RPMI7951 (cell line): Measurements from ENCODE around the gene PDGFC. TPM values are rescaled to one million over a fixed set of nuclear protein-coding genes. Genes with fewer than 3 reads are reported as not detected.
"Not testable (repeated sequence)": the region's sequence is repeated elsewhere in the genome, so short reads cannot be mapped to it uniquely, and the experiment has no call there.

Source experiments
- DNase-seq: peaks from one replicate; pipeline ENCODE4 v3.0.0-alpha.2; 2012; ENCODE audit warnings: low read depth
- total RNA-seq: library from RNA; depleted of rRNA; stranded (reverse); fragments of >200 nt; shearing (Covaris generic); gene quantifications from 2 replicates; pipeline ENCODE4 v1.2.3, GENCODE V29; 2014

The PDGFC gene
- total RNA-seq, 1 experiment from 2014 or later = 58.9 TPM

DNA sequence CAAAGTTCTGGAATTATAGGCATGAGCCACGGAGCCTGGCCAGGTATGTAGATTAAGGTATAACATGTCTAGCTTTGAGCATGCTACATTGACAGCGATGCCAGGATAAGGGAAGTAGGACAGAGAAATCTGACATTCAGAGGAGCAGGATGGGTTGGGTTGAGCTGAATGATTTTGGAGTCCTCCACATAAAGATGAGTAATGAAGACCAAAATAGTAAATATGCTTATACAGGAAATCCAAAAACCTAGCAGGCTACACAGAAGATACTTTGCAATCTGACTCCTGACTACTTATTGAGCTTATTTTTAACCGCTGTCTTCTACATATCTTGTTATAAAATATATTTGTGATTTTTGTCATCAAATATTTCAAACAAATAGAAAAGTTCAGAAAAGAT is 69.7 kb downstream of the PDGFC start:
- peak; percentile 15 for DNase-seq

DNA sequence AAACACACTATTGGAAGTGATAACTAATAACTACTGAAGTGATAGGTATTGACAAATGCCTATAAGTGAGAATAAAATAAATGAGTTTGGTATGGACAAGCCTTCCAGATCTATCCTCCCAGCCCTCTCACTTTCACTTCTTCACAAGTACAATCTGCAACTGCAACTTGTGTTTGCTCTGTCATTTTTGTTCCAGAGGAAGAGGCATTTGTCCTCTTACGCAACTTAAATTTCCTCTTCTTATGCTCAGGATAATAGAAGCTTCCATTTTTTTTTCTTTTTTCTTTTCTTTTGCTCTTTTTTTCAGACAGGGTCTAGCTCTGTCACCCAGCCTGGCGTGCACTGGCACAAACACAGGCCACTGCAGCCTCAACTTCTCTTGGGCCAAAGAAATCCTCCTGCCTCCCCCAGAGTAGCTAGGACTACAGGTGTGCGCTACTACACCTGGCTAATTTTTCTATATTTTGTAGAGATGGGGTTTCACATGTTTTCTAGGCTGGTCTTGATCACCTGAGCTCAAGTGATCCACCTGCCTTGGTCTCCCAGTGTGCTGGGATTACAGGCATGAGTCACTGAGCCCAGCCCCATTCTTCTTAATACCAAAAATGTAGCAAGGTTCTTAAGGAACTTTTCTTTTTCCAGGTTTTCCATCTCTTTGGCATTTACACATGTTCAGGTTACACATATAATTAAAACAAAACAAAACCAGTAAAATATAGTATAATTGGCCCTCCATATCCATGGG is 73.1 kb downstream of the PDGFC start:
- DNase-seq = no peak

DNA sequence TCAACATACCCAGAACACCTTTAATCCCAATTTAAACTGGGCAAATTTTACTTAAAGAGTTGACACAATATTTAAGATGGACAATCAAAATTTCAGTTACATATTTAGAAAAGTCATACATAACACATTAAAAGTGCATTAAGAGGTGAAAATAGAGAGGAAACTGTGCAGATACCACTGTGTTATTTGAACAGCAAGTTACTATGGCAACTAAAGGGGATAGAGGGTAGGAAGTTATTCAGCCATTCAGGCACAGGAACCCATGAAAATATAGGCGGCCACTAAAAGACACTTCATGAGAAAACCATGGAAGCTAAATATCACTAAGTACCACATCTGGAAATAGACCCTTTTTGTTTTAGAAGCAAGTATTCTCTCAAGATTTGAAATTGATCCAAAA is 75.1 kb downstream of the PDGFC start:
- DNase-seq = peak; percentile 9

DNA sequence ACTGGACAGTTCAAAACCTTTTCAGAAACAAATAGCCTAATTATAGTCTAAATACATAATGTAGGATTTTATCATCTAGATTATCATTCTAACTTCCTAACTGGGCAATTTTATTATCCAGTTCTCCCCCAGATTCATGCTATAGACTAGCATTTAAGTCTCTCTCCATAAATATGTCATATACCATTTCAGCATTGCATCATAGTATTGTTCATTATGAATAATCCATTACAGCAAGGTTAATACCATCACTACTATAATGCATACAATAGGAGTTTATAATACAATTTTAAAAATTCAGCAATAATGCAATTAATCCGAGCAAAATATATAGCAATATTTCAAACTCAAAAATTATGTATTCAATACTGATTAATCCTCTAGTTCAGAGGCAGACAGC is 77.4 kb downstream of the PDGFC start:
- no peak for DNase-seq

DNA sequence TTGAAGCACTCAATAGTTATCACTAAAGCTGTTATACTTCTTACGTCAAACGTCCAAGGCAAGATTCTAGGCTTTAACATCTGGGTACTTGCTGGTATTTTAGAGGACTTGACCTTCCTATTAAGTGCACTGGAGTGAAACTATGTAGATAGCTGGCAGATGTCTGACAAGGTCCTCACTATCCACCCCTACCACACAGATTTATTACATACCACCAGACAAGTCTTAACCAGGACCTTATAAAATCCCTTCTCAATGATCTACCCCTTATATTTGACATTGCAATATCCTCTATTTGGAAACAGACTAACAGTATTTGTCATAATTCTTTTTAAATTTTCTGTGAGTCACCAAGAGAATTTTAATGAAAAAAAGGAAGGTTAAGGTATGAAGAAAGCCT is 78.8 kb downstream of the PDGFC start:
- DNase-seq = no peak

DNA sequence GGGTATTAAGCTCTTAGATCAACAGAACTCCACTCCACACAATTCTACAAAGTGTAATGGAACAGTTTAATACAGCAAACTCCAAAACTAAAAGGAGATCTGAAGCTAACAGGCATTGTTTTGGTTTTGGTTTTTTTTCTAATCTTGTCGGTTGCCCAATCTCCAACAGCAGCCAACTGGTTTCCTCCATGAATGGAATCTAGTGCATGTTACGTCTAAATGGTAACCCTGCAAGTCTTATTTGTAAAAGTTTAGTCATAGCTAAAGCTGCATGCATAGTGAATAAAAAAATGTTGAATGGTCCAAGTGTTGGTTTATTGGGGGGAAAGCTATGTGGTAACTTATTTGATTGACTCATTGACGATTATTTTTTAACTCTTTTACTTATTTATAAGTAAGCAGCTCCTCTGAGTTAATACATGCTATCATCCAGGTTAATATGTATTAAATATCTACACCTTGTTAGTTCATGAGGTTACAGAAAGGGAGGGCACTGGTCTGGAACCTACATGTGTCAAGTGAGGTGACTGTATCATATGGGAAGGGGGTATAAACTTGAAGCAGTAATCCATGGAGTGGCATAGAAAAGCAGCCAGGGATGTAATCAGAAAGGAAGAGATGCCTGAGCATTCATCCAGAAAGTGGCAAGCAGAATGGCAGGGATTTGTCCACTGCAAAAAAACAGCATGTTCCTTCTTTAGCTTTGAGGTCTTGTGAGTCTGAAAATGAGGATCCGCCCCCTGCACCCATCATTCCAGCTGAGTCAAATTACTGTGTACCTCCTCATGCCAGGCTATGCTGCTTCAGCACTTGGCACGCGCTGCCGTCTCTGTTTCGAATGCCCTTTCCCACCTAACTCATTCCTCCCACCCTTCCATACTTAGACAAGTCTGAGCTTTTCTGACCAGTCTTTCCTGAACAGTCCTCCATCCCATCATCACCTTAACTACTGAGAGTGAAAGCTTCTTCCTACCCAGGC is 81.7 kb downstream of the PDGFC start:
- peak; percentile 59 for DNase-seq

DNA sequence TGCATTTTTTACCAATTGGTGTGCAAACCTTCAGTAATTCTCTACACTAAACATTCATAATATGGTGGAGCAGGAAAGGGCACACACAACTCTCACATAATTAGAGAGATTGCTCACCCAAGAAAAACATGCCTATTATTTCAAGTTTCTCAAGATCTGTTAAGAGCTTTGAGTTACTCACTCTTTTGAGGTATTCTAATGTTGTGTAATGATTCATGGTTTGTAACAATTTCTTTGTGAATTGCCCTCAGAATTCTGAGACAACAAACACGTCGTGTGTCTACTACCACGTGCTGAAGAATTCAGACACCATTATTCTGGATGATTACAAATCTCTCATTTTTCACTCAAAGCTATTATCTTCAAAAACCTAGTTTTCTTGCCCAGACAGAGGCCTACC is 82.8 kb downstream of the PDGFC start:
- peak; percentile 66 for DNase-seq

DNA sequence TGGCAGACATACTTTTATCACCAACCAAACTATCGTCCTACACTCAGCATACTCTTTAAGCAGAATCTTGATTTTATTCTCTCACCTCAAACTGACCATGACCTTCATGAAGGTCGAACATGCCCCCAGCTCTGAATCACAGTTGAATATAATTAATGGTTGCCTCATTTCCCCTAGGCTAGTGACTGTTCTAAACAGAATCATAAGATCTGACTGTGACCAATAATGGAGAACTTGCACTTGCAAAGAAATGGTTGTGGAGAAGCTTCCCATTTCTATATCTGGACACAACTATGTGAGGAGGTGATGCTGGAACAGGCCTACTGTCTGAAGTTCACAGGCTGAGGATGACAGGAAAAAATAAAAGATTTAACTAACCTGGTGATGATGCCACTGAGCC is 85.1 kb downstream of the PDGFC start:
- DNase-seq = peak; percentile 16

DNA sequence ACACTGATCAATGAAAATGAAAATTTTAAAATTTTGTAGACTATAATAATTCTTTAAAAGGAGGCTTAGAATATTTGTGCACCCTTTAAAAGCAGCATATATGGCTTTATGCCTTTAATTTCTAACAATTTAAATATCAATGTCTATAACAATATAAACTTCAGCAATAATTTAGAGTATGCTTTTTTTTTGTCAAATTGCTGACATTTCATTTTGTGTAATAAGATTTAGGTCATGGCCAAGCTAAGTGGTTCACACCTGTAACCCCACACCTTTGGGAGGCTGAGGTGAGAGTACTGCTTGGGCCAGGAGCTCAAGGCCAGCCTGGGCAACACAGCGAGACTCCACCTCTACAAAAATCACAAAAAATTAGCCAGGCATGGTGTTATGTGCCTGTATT is 86.2 kb downstream of the PDGFC start:
- no peak for DNase-seq

DNA sequence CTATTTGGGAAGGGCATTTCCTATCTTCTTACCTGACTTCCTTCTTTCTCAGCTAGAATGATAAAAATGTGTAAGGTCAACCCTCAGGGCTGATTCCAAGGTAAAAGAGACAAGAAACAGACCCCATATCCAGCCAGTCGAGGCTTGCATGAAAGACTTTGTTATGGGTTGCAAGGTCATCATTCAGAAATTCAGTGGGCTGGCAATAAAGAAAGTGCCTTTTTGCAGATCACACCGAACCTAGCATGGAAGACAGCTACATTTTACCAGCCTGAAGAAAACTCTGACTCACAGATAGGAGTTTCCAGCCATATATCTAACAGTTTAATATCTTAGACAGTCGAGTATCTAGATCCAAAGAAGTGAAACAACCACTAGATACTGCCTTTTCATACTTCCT is 87.4 kb downstream of the PDGFC start:
- peak; percentile 28 for DNase-seq

DNA sequence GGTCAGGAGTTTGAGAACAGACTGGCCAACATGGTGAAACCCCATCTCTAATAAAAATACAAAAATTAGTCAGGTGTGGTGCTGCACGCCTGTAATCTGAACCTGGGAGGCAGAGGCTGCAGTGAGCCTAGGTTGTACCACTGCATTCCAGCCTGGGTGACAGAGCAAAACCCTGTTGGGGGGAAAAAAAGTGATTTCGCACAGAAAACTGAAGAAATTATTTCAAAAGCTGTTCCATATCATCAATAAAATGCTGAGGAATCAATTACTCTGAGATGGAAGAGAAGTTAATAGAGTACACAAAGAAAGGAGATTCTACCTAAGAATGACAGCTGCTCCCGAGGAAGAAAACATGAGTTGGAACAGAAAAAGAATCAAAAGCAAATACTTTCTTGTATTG is 95.9 kb downstream of the PDGFC start:
- DNase-seq = no peak

DNA sequence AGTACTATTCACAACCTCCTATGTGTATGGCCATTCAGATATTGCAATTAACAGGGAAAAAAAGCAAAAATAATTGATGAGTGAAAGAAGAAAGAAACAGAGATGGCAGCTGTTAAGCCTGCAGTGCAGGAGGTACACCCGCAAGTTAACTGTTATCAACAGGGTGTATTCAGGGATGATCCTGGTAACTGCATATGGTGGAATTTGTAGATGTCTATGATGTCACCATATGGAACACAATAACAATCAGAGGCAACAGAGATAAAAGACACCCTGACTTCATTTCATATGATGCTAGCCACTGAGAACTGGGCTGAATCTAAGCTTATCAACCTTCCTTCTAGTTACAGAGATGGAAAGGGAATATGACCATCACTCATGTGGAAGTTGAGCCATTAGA is 96.5 kb downstream of the PDGFC start:
- DNase-seq = no peak

DNA sequence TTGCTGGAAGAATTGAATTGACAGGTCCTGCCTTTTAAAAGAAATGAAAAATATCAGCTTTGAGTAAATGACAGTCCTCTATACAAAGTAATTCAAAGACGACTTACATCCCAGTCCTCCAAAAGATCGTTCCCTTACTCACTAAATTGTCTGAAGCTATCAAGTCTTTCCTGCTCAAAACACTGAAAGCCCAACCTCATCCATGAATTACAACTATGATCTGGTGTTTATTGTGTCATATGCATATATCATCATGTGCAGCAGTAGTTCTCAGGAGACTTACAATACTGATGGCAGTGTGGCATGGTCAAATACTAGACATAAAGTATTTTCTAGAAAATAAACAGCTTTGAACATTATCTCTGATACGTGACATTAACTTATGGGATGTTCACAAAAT is 97.8 kb downstream of the PDGFC start:
- no peak for DNase-seq

DNA sequence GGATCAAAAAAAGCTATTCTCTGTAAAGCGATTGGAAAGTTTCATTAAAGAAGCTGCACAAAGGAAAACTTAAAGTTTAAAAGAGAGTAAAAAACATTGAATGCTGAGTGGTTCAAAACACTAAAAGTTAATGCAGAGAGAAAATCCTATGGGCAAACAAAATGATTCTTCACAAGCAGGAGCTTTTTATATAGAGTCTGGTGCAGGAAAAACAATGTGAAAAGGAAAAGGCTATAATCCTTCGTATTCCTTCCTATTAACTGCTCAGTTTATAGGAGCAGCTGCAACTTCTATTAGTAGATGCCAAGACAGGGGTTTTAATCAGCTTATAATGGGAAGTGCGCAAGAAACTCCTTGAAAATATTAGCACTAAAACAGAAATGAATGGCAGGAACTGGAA is 100.7 kb downstream of the PDGFC start:
- no peak for DNase-seq

DNA sequence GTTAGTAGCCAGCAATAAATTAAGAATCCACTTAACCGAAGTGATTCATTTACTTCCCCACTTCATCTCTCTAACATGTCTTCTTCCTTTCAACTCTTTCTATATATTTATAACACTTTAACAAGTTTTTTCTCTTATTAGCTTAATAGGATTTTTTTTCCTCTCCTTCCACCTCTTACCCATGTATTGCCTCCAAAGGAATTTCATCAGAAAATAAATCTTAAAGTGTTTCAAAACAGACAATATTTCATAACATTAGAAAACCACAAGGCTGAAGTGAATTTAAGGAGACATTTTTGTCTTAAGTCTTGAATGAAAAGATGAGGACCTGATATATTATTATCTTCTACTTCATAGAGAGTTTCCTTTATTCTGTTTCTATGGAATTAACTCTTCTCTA is 101.5 kb downstream of the PDGFC start:
- no peak for DNase-seq

DNA sequence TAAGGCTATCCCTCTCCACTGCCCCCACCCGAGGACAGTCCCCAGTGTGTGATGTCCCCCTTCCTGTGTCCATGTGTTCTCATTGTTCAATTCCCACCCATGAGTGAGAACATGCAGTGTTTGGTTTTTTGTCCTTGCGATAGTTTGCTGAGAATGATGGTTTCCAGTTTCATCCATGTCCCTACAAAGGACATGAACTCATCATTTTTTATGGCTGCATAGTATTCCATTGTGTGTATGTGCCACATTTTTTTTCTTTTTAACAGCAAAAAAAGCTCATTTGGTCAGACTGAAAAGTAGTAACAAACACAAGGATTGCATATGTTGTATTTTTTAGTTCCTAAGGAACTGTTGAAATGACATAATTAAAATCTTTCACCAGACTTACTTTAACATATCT is 105.5 kb downstream of the PDGFC start:
- DNase-seq = not testable (repeated sequence)

DNA sequence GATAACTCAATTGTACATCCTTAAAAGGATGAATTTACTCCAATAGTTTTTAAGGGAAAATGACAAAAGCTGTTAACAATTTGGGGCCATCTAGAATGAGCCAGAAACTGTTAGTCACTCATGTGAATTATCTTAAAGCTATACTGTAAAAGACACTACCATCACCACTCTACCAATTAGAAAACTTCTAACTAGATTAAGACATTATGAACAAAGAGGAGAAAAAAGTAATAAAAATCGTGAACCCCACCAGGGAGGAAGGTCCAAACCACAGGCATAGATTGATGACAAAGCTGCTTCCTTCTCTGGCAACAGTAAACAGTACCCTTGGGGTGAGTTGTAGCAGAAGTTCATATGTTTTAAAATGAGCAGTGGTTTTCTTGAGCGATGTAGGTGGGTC is 106.1 kb downstream of the PDGFC start:
- no peak for DNase-seq

DNA sequence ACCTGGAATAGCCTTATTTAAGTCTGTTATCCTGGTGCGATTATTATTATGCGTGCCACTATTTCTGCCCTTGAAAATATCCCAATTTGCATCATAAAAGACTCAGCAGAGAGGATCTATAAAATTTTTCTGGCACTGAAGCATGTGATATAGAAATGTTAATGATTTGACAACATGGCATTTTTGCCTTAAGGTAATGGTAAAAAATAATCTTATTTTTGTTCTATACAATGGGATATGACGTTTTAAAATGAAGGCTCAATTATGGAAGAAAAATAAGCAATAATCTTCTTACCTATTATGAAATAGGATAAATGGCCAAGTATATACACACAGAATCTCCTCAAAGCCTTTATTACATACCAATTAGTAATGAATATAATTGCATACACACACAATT is 113.5 kb downstream of the PDGFC start:
- no peak for DNase-seq

DNA sequence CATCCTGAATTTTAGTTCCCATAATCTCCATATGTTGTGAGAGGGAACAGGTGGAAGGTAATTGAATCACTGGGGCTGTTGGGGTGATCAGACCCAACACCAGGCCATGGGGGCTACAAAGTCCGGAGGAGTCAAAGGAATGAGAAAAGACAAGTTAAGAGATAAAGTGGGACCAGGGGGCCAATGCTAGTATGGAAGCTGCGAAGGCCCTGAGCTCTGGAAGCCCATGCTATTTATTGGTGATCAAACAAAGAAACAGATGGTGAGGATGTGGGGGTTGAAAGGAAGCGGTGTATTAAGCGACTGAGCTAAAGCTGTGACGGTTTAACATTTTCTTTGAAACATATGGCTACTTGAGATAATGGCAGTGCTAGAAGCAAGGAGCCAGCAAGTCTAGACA is 132.8 kb downstream of the PDGFC start:
- no peak for DNase-seq

DNA sequence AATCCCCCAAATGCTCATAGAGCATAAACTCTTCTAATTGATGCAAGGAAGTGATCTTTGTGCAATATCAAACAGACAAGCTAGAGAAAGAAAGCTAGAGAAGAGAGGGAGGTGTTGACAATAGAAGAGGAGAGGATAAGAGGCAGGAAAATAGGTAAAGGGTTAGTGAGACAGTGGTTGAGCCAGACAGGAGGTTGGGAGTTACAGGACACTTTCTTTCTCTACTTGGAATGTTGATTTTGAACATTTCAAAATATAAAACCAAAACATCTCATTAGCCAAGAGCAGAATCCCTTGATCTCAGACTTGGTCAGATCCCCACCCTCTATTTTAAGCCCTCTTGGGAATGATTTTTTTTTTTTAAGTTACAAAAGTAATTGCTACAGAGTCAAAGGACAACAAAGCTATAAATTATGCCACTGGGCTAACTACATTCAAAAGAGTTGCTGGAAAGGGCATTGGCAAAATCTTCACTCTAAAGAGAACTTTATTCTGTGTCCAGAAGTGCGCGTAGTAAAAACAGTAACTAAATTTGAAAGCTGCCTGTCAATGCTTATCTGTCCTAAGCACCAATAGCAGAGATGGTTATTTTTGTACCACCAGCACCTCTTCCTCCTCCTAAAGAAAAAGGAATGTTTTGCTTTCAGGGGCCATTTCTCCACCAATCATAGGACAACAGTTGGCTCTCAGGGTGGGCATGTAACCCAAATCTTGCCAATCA is 133.8 kb downstream of the PDGFC start:
- DNase-seq = no peak

DNA sequence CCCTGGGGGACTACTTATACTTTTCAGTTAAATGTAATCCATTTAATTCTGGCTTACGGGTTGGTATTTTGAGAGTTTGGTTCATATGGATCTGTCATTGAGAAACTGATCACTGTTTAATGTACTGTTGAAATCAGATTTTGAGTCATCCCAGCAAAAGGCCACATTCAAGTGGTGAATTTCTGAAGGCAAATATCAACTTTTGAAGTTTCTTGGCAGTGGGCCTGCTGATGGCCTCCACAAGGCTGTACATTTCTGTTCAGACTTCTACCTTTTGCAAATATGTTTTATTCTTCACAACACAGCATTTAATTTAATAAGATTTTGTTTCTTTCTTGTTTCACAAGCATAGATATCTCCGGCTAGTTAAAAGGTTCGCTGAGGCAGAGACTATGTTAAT is 138.7 kb downstream of the PDGFC start:
- no peak for DNase-seq

DNA sequence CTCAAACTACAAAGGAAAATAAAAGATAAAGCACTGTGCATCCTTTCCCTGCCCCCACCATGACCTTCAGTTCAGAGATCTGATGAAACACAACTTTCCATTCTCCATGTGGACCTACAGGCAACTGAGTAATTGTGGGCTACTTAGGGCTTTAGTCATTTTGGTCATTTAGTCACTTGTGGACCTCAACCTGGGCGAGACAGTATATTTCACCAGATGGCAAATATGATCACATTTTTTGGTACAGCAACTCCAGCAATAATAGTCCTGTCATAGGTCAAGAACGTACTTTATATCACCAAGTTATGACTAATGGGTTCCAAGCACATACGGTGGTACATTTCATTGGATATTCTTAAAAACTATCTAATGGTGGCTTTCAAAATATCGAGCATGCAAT is 141.2 kb downstream of the PDGFC start:
- peak; percentile 87 for DNase-seq
